ENCODE results near the gene HDGFL2.

Gene HDGFL2

DNA sequence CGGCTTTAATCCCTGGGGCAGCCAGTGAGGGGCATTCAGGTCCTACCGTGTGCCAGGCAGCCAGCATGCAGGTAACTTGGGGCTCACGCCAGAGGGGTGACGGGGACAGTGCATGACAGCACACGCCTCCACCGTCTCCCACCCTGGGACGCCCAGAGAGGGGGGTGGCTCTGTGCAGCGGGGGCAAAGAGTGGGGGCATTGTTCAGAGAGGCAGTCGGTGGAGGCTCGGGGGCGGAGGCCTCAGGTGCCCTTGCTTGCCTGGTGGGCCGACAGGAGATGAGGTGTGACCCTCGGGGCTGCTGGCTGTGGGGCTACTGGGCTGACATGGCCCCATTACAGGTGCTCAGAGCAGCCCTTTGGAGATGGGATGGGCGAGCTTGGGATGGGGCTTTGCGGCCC lies 27.8 kb downstream of the HDGFL2 start:
- no peak for DNase-seq

DNA sequence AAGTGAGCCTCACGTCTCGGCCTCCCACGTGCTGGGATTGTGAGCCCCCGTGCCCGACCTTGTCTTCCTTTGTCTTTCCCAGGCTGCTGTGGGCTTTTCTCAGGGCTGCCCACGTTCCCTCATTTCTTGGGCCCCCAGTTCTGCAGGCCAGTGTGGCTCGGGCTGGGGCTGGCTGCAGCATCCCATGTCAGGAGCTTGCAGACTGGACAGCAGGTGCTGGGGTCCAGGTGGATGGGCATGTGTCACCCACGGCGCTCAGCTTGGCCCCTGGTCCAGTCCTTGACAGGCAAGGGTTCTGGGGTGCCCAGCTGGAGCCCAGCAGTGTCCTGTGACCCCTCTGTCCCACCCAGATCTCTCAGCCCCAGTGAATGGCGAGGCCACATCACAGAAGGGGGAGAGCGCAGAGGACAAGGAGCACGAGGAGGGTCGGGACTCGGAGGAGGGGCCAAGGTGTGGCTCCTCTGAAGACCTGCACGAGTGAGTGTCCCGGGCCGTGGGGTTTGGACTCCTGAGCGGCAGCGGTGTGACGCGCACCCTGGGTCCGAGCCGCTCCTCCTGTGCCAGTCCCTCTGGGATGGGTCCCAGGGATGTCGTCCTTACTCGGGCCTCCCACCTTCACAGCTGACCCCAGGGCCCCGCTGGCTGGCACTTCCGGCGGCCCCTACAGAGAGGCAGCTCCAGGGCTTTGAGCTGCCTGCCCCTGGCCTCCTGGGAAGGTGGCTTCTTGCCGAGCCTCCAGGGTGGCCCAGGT lies 28.9 kb downstream of the HDGFL2 start:
- no peak for DNase-seq

DNA sequence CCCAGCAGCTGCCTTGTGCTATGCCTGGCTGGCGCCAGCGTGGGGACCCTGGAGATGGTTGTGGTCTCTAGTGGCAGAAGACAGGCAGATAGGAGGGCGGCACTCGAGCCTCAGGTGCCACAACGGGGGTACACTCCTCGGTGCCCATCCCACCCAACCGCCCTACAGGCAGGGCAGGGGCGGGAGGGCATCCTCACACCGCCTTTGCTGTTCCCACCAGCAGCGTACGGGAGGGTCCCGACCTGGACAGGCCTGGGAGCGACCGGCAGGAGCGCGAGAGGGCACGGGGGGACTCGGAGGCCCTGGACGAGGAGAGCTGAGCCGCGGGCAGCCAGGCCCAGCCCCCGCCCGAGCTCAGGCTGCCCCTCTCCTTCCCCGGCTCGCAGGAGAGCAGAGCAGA lies 29.6 kb downstream of the HDGFL2 start:
- DNase-seq, result no peak

DNA sequence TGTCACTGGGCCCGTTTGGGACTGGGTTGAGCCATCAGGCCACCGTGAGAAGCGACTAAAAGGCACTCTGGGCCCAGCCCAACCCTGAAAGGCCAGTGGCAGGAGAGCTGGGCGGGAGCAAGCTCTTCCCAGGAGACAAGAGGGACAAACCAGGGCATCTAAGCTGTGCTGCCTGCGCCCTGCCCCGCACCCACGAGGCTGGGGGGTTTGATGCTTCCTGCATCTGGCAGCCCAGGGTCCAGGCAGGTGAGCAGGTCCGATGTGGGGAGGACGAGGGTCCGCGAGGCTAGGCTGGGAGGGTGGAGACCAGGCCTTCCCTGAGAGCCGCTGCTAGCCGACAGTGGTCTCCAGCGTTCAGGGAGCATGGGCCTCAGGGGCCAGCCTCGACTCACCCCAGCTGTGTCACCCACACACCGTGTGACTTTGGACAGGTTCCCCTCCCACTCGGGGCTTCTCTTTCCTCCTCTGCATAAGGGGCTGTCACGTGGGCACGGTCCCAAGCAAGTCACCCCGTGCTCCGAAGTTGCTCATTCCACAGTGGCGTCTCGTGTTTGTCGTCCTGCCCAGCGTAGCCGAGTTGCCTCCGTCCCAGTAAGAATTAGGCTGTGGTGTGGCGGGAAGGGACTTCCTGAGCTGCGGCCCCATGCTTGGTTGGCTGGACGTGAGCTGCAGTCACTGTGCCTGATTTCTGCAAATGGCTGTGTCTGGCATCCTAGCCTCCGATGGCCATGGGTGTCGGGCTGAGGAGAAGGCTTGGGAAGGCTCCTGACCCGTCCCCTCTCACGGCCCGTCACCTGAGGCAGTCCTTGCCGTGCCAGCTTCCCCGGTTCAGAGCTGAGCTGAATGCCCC lies 30.4 kb downstream of the HDGFL2 start:
- no peak for DNase-seq

DNA sequence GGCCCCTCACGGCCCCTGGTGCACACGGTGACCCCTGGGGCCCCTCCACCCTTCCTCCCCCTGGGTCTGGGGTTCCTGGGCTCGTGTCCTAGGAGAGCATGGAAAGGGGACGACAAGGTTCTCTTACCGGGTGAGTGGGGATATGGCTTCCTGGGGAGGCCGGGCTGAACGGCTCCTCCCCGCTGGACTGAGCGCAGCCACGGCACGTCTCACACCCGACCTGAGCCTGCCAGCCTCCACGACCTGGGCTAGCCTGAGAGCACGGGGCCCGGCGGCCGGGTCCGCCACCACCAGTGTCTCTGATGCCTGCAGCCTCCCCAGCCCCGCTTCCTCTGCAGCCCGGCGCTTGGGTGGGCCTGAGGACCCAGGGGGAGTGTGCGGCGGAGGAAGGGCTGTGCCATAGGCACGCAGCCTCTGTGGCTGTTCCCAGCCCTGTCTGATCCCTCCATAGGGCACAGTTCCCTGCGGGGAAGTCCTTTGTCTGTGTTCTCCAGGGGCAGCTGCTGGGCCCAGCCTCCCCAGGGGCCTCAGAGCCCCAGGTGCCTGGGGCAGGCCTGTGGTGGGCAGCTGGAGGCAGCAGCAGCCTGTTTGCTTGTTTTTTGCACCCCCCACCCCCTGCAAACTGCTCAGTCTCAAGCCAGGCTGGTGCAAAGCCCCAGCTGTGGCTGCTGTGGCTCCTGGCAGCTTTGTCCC lies 31.2 kb downstream of the HDGFL2 start:
- DNase-seq, result no peak

DNA sequence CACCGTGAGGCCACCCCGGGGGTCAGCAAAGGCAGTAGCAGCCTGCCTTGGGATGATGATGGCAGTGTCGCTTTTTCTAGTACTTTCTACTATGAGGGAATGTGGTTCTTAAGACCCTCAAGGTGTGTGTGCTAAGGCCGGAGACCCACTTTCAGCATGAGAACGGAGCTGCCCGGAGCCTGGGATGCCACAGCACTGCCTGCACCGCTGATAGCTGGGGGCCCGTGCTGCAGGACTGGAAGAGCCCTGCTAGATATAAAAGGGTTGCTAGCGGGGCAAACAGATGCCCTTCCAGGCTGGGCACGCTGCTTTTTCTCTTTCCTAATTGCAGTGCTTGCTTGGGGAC lies 31.7 kb downstream of the HDGFL2 start:
- no peak for DNase-seq

DNA sequence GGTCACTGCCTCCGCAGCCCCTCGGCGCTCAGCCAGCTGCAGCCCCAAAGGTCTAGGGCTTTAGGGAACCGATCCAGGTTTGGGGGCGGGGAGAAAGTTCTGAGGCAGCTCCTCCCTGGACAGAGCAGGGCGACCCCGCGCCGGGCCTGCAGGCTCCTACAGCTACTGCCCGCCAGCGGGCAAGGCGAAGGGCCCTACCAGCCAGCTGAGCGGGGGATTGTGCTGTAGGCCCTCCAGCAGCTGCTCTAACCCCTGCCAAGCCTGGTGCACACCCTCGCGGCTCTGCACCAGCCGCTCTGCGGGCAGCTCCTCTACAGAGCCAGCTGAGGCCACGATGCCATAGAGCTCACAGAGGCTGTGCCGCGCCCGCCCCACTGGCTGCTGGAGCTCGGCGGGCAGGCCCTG lies 32.2 kb downstream of the HDGFL2 start:
- DNase-seq, result no peak

DNA sequence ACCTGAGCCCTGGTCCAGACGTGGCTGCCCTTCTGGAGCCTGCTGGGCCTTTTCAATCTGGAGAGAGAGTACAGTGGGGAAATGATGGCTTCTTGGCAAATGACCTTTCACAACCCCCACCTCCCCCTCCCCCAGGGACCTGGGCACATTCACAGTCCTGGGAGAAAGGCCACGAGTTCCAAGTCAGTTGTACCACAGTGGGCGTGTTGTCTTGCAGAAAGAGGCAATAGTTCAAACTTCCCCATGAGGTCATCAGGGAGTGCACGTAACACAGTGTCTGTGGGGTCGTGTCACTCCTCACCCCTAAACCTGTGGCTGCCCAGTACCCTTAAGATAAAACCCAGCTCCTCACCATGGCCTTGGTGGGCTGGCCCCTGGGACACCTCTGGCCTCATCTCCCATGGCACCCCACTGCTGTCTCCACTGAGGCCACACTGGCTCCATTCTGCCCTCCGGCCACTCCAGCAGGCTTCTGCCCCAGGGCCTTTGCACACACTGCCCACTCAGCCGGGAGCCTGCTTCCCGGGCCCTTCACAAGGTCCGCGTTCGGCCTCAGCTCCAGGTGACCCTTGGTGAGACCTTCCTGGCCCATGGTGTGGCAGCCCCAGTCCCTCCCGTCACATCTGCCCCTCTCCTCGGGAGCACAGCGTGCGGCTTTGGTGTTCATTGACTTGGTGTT lies 32.9 kb downstream of the HDGFL2 start:
- no peak for DNase-seq

DNA sequence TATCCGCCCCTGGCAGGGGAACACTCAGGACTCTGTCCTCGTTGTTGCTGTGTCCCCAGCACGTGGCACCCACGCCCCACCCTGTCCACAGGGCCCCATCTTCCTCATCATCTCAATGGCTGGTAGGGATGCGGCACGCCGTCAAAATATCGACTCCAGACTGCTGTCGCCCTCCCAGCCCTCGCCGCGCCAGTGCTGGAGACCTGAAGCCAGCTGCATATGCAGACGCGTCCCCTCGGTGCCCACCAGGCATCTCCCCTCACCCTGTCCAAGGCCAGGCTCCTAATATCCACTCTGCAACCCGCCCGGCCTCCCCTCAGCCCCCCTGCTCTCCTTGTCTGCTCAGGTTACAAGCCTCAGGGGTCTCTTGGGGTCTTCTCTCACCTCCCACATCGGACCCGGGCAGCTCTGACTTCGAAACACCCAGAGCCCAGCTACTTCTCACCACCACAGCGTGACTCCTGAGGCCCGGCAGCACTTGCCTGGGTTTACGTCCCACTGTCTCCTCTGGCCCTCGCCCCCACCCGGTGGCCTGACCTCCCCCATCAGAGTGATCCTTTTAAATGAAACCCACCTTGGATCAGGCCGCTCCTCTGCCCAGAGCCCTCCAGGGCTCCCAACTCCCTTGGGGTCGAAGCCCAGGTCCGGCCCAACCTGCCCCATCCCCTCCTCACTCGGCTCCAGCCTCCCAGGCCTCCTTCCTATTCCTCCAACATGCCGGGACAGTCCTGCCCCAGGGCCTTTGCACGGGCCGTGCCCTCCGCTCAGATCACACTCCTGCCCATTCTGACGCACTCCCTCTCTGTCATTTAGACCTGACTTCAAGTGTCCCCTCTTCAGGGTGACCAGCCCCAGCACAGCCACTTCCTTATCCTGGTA lies 33.7 kb downstream of the HDGFL2 start:
- no peak for DNase-seq

DNA sequence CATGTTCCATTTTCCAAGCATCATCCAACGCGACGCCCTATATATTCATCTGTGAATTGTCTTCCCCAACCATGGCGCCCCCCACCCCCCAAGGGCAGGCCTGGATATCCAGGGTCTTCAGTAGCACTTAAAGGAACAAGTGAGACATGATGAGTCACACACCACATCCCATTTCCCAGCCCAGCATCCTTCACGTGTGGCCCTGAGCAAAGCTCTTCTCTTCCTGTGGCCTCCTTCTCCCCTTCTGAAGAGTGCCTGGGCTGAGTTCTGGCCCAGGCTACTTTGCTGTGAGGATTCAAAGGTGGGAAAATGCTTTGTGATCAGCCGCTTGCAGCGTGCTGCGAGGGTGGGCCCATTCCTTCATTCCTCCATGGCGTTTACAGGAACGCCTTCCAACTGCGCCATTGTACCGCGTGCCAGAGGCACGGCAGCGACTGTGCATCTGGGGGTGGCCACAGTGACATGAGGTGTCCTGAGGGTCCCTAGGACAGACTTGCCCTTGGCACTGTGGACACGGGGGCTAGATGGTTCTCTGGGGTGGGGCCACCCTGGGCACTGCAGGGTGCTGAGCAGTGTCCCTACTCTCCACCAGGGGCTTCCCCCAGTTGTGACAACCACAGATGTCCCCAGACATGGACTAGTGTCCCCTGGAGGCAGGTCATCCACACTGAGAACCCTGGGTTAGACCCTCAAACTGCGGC lies 34.5 kb downstream of the HDGFL2 start:
- peak; percentile 15 for DNase-seq

DNA sequence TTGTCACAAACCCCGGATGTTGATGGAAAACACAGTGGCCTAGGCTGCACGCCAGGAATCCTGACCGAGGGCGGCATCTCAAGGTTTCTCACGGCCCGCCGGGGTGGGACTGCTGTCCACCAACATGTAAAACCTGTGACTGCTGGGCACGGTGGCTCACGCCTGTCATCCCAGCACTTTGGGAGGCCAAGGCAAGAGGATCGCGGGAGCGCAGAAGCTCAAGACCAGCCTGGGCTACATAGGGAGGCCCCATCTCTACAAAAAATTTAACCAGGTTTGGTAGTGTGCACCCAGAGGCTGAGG lies 35.0 kb downstream of the HDGFL2 start:
- DNase-seq, result no peak

DNA sequence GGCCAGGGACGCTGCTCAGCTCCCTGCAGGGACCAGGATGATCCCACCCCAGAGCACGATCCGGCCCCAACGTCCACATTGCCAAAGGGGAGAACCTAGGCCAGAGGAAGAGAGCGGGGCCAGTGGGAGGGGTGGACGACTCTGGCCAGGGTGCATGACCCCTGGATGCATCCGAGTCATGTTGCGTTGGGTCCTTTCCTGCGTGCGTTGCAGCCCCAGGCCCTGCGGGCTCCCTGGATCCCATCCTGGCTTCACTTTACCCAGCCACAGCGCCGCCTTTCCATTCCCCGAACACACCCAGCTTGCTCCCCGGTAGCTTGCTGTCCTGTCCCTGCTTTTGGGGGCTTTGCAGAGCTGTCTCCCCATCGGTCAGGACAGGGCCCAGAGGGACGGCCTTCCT lies 35.7 kb downstream of the HDGFL2 start:
- DNase-seq, result no peak

DNA sequence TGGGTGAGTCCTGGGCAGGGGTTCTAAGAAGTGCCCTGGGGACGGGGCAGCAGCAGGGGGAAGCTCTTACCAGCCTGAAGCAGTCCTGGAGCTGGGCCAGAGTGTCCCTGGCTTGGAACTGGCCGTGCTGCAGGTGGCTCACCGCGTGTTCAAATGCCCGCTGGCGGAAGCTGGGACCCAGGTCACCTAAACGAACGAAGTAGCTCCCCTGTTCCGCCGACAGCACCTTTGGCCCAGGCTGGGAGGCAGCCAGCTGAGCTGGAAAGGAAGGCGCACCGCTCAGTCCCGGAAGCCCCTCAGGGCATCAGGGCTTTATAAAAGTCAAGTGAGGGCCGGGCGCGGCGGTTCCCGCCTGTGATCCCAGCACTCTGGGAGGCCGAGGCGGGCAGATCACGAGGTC lies 36.6 kb downstream of the HDGFL2 start:
- DNase-seq, result no peak

DNA sequence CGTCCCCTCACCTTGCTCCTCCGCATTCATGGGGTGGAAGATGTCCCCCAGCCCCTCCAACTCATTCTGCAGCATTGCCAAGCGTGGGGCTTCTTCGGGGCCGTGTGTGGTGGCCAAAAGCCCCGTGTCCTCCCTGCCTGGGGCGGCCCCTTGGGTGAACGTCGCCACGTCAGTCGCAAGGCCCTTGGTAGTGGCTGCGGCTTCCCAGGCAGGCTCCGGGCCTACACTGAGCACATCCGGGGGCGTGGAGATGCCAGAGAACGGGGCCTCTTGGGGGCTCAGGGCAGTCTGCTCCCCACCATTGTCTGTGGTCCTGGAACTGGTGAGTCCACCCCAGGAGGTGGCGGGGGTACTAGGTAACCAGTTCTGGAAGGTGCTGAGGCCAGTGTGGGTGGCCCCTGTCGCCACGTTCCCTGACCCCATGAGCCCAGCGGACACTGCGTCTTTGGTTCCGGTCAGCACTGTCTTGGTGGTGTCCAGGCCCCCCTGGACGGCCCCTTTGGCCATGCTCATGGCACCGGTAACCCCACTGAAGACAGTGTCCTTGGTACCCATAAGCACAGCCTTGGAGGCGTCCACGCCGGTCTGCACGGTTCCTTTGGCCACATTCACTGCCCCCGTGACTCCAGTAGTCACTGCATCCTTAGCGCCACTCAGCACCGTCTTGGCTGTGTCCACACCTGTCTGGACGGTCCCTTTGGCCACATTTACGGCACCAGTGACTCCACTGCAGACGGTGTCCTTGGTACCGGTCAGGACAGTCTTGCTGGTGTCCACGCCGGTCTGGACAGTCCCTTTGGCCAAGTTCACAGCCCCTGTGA lies 38.5 kb downstream of the HDGFL2 start:
- no peak for DNase-seq

DNA sequence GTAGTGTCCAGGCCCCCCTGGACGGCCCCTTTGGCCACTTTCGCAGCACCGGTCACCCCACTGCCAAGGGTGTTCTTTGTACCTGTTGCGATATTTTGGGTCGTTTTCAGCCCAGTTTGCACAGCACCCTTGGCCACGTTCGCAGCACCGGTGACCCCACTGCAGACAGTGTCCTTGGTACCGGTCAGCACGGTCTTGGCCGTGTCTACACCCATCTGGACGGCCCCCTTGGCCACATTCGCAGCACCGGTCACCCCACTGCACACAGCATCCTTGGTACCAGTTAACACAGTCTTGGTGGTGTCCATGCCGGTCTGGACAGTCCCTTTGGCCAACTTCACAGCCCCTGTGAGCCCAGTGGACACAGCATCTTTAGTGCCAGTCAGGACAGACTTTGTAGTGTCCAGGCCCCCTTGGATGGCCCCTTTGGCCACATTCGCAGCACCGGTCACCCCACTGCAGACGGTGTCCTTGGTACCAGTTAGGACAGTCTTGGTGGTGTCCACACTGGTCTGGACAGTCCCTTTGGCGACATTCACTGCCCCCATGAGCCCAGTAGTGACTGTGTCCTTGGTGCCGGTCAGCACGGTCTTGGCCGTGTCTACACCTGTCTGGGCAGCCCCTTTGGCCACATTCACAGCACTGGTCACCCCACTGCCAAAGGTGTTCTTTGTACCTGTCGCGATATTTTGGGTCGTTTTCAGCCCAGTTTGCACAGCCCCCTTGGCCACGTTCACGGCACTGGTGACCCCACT lies 39.4 kb downstream of the HDGFL2 start:
- no peak for DNase-seq

DNA sequence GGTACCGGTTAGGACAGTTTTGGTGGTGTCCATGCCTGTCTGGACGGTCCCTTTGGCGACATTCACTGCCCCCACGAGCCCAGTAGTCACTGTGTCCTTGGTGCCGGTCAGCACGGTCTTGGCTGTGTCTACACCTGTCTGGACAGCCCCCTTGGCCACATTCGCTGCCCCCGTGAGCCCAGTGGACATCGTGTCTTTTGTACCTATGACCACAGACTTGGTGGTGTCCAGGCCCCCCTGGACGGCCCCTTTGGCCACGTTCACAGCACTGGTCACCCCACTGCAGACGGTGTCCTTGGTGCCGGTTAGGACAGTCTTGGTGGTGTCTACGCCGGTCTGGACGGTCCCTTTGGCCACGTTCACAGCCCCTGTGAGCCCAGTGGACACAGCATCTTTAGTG lies 40.0 kb downstream of the HDGFL2 start:
- no peak for DNase-seq

DNA sequence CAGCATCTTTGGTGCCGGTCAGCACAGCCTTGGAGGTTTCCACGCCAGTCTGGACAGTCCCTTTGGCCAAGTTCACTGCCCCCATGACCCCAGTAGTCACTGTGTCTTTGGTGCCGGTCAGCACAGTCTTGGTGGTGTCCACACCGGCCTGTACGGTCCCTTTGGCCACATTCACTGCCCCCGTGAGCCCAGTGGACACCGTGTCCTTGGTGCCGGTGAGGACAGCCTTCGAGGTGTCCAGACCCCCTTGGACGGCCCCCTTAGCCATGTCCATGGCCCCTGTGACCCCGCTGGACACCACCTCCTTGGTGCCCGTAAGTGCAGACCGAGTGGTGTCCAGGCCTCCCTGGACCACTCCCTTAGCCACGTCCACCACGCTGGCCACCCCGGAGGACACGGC lies 41.2 kb downstream of the HDGFL2 start:
- DNase-seq, result no peak

DNA sequence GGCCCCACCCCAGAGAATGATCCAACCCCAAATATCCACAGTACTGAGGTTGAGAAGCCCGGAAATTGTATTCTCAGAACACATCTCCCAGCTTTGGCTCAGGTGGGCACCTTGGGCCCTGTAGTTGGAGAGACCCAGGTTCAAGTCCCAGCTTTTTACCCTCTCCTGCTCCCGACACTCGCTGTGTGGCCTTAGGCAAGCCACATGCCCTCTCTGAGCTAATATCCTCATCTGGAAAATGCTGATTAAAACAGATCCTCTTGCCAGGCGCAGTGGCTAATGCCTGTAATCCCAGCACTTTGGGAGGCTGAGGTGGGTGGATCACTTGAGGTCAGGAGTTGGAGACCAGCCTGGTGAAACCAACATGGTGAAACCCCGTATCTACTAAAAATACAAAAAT lies 43.6 kb downstream of the HDGFL2 start:
- DNase-seq, result no peak

DNA sequence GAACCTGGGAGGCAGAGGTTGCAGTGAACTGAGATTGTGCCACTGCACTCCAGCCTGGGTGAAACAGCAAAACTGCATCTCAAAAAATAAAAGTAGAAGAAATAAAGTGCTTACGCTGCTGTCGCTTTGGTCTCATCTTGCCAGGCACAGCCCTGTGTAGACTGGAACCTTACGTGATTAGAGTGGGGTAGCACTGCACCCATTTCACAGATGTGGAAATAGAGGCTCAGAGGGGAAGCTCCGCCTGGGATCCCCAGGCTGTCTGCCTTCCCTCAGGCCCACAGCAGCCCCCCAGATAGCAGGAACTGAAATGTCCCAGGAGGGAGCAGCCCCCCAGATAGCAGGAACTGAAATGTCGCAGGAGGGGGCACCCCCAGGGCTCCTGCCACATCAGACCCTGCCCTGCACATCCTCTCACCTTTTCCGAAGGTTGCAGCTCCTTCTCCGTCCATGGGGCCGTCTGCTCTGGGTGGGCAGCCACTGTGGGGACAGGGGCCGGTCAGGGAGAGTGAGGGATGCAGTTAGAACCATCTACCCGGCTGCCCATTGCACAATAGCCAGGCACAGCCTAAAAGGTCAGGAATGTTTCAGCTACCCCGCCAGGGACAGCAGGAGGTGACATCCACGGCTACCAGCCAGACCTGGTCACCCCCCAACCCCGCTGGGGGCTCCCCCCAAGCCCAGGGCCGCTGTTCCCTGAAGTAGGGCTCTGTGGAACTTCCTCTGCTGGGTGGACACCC lies 44.3 kb downstream of the HDGFL2 start:
- DNase-seq, result no peak

DNA sequence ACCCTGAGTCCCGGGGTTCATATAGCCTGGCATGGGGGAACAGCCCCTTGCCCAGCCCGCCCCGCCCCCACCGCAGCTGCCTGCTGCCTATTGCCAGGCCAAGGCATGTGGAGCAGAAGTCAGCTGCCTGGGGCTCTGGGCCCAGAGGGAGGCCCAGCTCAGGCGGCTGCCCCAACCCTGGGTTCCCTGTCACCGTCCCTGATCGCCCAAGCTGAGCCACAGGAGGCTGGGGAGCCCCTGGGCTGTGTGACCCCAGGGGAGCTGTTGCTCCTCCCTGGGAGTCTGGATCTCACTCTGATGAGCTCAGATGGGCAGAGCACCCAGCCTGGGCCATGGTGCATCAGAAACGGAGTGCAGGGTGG lies 44.8 kb downstream of the HDGFL2 start:
- no peak for DNase-seq
